ENCODE data around the gene DAAM1. TPM values are rescaled to one million over a fixed set of nuclear protein-coding genes. Genes with fewer than 3 reads are reported as not detected.

DAAM1 gene
- total RNA-seq, 1 experiment from 2014 or later: 35.3 TPM

GRCh38 chr14:59183150-59183549 lies 5.3 kb upstream of the DAAM1 start:
- ChIA-PET POLR2A (no interaction called here), CTCF (no interaction called here)
- BruUV-seq (replicated peaks): no TSS peak
- no peak overlapping the region for H3K27ac Mint-ChIP-seq (ENCODE audit: unreplicated experiment)
- no peak overlapping the region for H3K4me3 ChIP-seq (ENCODE audit: low read depth, low read length)
- H3K27me3 ChIP-seq (replicated peaks; ENCODE audit: control insufficient read depth, insufficient read depth, low read length): no peaks in the 10 kb centered on the region; the same call in 1 of the 2 replicates
- DNase-seq: no peak
- no peaks in the 10 kb centered on the region for H3K9me3 Mint-ChIP-seq (ENCODE audit: unreplicated experiment)
- no peaks in the 10 kb centered on the region for H3K36me3 ChIP-seq (ENCODE audit: control insufficient read depth, insufficient read depth, low read length)
- H3K36me3 Mint-ChIP-seq (ENCODE audit: insufficient read depth, unreplicated experiment): no peaks in the 10 kb centered on the region
- peaks cover 2% of the 10 kb centered on the region for H3K27me3 Mint-ChIP-seq (ENCODE audit: insufficient read depth, unreplicated experiment)
- TF ChIP-seq CTCF (IDR thresholded peaks at IDR 0.05; ENCODE audit: insufficient read depth in 1 of 2, low read depth in 1 of 2, low read length in 1 of 2, severe bottlenecking in 1 of 2, unreplicated experiment in 1 of 2): no peak
- H3K4me1 ChIP-seq: no peaks in the 10 kb centered on the region
- no peaks in the 10 kb centered on the region for H3K9me3 ChIP-seq
- H3K4me1 Mint-ChIP-seq (ENCODE audit: low read depth, unreplicated experiment): no peaks in the 10 kb centered on the region
- H3K4me3 Mint-ChIP-seq (ENCODE audit: unreplicated experiment): no peak overlapping the region
- intact Hi-C loops (cut with micrococcal nuclease; ENCODE audit: unreplicated experiment): no loop called here

- CTCF ChIA-PET: no interaction called here
- Mint-ChIP-seq H3K4me1 (ENCODE audit: low read depth, unreplicated experiment) (no peaks in the 10 kb centered on the region), H3K9me3 (ENCODE audit: unreplicated experiment) (no peaks in the 10 kb centered on the region), H3K27me3 (ENCODE audit: insufficient read depth, unreplicated experiment) (peaks cover 2% of the 10 kb centered on the region), H3K27ac (ENCODE audit: unreplicated experiment) (no peak overlapping the region), H3K4me3 (ENCODE audit: unreplicated experiment) (no peak overlapping the region), H3K36me3 (ENCODE audit: insufficient read depth, unreplicated experiment) (no peaks in the 10 kb centered on the region)
- intact Hi-C loops (cut with micrococcal nuclease; ENCODE audit: unreplicated experiment): no loop called here
- no peaks in the 10 kb centered on the region for H3K36me3 ChIP-seq (ENCODE audit: control insufficient read depth, insufficient read depth, low read length)
- DNase-seq: no peak
- no peaks in the 10 kb centered on the region for H3K4me1 ChIP-seq
- H3K27me3 ChIP-seq (replicated peaks; ENCODE audit: control insufficient read depth, insufficient read depth, low read length): no peaks in the 10 kb centered on the region; the same call in 1 of the 2 replicates
- no peak overlapping the region for H3K4me3 ChIP-seq (ENCODE audit: low read depth, low read length)
- TF ChIP-seq CTCF (IDR thresholded peaks at IDR 0.05; ENCODE audit: insufficient read depth in 1 of 2, low read depth in 1 of 2, low read length in 1 of 2, severe bottlenecking in 1 of 2, unreplicated experiment in 1 of 2): no peak
- no TSS peak for BruUV-seq (replicated peaks)
- POLR2A ChIA-PET: no interaction called here
- no peaks in the 10 kb centered on the region for H3K9me3 ChIP-seq
Observed at GRCh38 chr14:59184396-59184795, 4.1 kb upstream of the DAAM1 start.

- H3K27ac Mint-ChIP-seq (ENCODE audit: unreplicated experiment): no peak overlapping the region
- intact Hi-C loops (cut with micrococcal nuclease; ENCODE audit: unreplicated experiment): no loop called here
- peaks cover 2% of the 10 kb centered on the region for H3K27me3 Mint-ChIP-seq (ENCODE audit: insufficient read depth, unreplicated experiment)
- H3K36me3 Mint-ChIP-seq (ENCODE audit: insufficient read depth, unreplicated experiment): no peaks in the 10 kb centered on the region
- no peaks in the 10 kb centered on the region; the same call in 1 of the 2 replicates for H3K27me3 ChIP-seq (replicated peaks; ENCODE audit: control insufficient read depth, insufficient read depth, low read length)
- H3K4me1 ChIP-seq: 0 out of 2 replicates have a peak, but pooled peaks cover 4% of the 10 kb centered on the region
- no peaks in the 10 kb centered on the region for H3K9me3 ChIP-seq
- ChIA-PET POLR2A (no interaction called here), CTCF (no interaction called here)
- peaks cover 5% of the 10 kb centered on the region for H3K4me1 Mint-ChIP-seq (ENCODE audit: low read depth, unreplicated experiment)
- DNase-seq: no peak
- H3K4me3 Mint-ChIP-seq (ENCODE audit: unreplicated experiment): no peak overlapping the region
- no TSS peak for BruUV-seq (replicated peaks)
- no peak for TF ChIP-seq CTCF (IDR thresholded peaks at IDR 0.05; ENCODE audit: insufficient read depth in 1 of 2, low read depth in 1 of 2, low read length in 1 of 2, severe bottlenecking in 1 of 2, unreplicated experiment in 1 of 2)
- H3K4me3 ChIP-seq (ENCODE audit: low read depth, low read length): no peak overlapping the region
- no peaks in the 10 kb centered on the region for H3K9me3 Mint-ChIP-seq (ENCODE audit: unreplicated experiment)
- H3K36me3 ChIP-seq (ENCODE audit: control insufficient read depth, insufficient read depth, low read length): no peaks in the 10 kb centered on the region
Observed at GRCh38 chr14:59185676-59186075, 2.8 kb upstream of the DAAM1 start.
